GM23338 (cell line): ENCODE measurements around the gene DRP2. TPM values are rescaled to one million over a fixed set of nuclear protein-coding genes. Genes with fewer than 3 reads are reported as not detected.

Experiments
- ATAC-seq: fragments of 200-7000 bp; cut with Tn5 transposase; 3 replicates; pipeline ENCODE4 v1.9.1; 2020
- DNase-seq: peaks from one replicate; pipeline ENCODE4 v3.0.0-alpha.2; 2015; ENCODE audit warnings: low spot score
- H2AFZ ChIP-seq: fragments of 200-600 bp; sonication (generic); 2 replicates; pipeline ENCODE4 v1.8.0; 2016; ENCODE audit warnings: antibody characterized with exemption, mild to moderate bottlenecking, moderate library complexity
- H3F3A ChIP-seq: fragments of 200-600 bp; sonication (generic); replicated peaks from 2 replicates; pipeline ENCODE4 v1.8.0; 2017; ENCODE audit warnings: antibody characterized with exemption, mixed run types, low read depth
- H3K27ac ChIP-seq: fragments of 200-600 bp; sonication (generic); 2 replicates; pipeline ENCODE4 v1.6.1; 2016; ENCODE audit warnings: low read depth
- H3K27me3 ChIP-seq: fragments of 200-600 bp; sonication (generic); 2 replicates; pipeline ENCODE4 v1.8.0; 2016; ENCODE audit warnings: mild to moderate bottlenecking, mixed run types, moderate library complexity; ENCODE audit not compliant: insufficient read depth
- H3K36me3 ChIP-seq: fragments of 200-600 bp; sonication (generic); 2 replicates; pipeline ENCODE4 v1.8.0; 2016; ENCODE audit warnings: mild to moderate bottlenecking; ENCODE audit not compliant: insufficient read depth
- H3K4me1 ChIP-seq: fragments of 200-600 bp; sonication (generic); 2 replicates; pipeline ENCODE4 v1.8.0; 2016; ENCODE audit warnings: mild to moderate bottlenecking, moderate library complexity; ENCODE audit not compliant: insufficient read depth
- H3K4me2 ChIP-seq: fragments of 200-600 bp; sonication (generic); 2 replicates; pipeline ENCODE4 v1.7.1; 2017; ENCODE audit warnings: mixed run types
- H3K4me3 ChIP-seq: fragments of 200-600 bp; sonication (generic); 2 replicates; pipeline ENCODE4 v1.6.1; 2016; ENCODE audit warnings: mixed run types
- H3K79me2 ChIP-seq: fragments of 200-600 bp; sonication (generic); replicated peaks from 2 replicates; pipeline ENCODE4 v1.8.0; 2017; ENCODE audit warnings: mild to moderate bottlenecking; ENCODE audit not compliant: insufficient read depth
- H3K9me2 ChIP-seq: fragments of 200-600 bp; sonication (generic); 2 replicates; pipeline ENCODE4 v1.8.0; 2017; ENCODE audit not compliant: insufficient read depth
- H4K20me1 ChIP-seq: fragments of 200-600 bp; sonication (generic); replicated peaks from 2 replicates; pipeline ENCODE4 v1.8.0; 2017; ENCODE audit warnings: mild to moderate bottlenecking; ENCODE audit not compliant: insufficient read depth
- H3K27ac Mint-ChIP-seq: 2 replicates; pipeline ENCODE4 v1.8.0; 2020; ENCODE audit warnings: inconsistent platforms, mild to moderate bottlenecking, moderate library complexity, mixed read lengths
- H3K27me3 Mint-ChIP-seq: 3 replicates; pipeline ENCODE4 v1.8.0; 2022; ENCODE audit warnings: low read depth, mild to moderate bottlenecking, moderate library complexity, mixed read lengths, inconsistent platforms; ENCODE audit not compliant: insufficient read depth, poor library complexity
- H3K36me3 Mint-ChIP-seq: 3 replicates; pipeline ENCODE4 v1.8.0; 2021; ENCODE audit warnings: low read depth, mild to moderate bottlenecking, inconsistent platforms, moderate library complexity, mixed read lengths
- H3K4me1 Mint-ChIP-seq: 3 replicates; pipeline ENCODE4 v1.8.0; 2020; ENCODE audit warnings: mild to moderate bottlenecking, inconsistent platforms, mixed read lengths
- H3K4me3 Mint-ChIP-seq: 3 replicates; pipeline ENCODE4 v1.8.0; 2021; ENCODE audit warnings: moderate library complexity, mild to moderate bottlenecking, inconsistent platforms, mixed read lengths
- H3K9me3 Mint-ChIP-seq: 3 replicates; pipeline ENCODE4 v1.8.0; 2020; ENCODE audit warnings: moderate library complexity, mild to moderate bottlenecking, inconsistent platforms, mixed read lengths
- CREB1 ChIP-seq: fragments of 250-450 bp; sonication (Bioruptor Pico); IDR thresholded peaks from 2 replicates; pipeline ENCODE4 v1.5.0; 2020; ENCODE audit warnings: low read depth, mild to moderate bottlenecking, moderate library complexity
- CTCF ChIP-seq, 2 experiments: fragments of 200-600 bp in 1 of 2; sonication (generic) in 1 of 2; conservative IDR thresholded peaks; 2 replicates each; pipeline versions ENCODE4 v1.5.1 to v1.6.1; 2016 to 2017; ENCODE audit warnings: antibody characterized with exemption in 2 of 2, low read depth in 2 of 2, mild to moderate bottlenecking in 2 of 2, moderate library complexity in 1 of 2
- ETS1 ChIP-seq: IDR thresholded peaks from 2 replicates; pipeline ENCODE4 v1.6.1; 2016; ENCODE audit warnings: antibody characterized with exemption
- EZH2 ChIP-seq: fragments of 200-600 bp; sonication (generic); IDR thresholded peaks from one replicate; pipeline ENCODE4 v1.8.0; 2017; ENCODE audit warnings: antibody characterized with exemption, mild to moderate bottlenecking, low read depth; ENCODE audit not compliant: unreplicated experiment
- EZH2phosphoT487 ChIP-seq: fragments of 200-600 bp; sonication (generic); IDR thresholded peaks from one replicate; pipeline ENCODE4 v1.8.1; 2018; ENCODE audit warnings: antibody characterized with exemption; ENCODE audit not compliant: unreplicated experiment
- REST ChIP-seq: IDR thresholded peaks from one replicate; pipeline ENCODE4 v1.6.1; 2018; ENCODE audit warnings: antibody characterized with exemption; ENCODE audit not compliant: unreplicated experiment
- STAT1 ChIP-seq: IDR thresholded peaks from one replicate; pipeline ENCODE4 v1.6.1; 2016; ENCODE audit warnings: antibody characterized with exemption; ENCODE audit not compliant: unreplicated experiment
- ZNF114 ChIP-seq: fragments of 250-450 bp; sonication (Bioruptor Pico); IDR thresholded peaks from 2 replicates; pipeline ENCODE4 v1.5.0; 2020; ENCODE audit warnings: mild to moderate bottlenecking, moderate library complexity
- ZNF331 ChIP-seq: fragments of 250-450 bp; sonication (Bioruptor Pico); IDR thresholded peaks from 2 replicates; pipeline ENCODE4 v1.5.0; 2020; ENCODE audit warnings: low read depth, mild to moderate bottlenecking, moderate library complexity
- polyA plus RNA-seq: library from polyadenylated mRNA; unstranded; fragments of >200 nt; fragmentation: Nextera tagmentation; extraction: Ambion mirVana; gene quantifications from 2 replicates; pipeline ENCODE4 v1.2.1, GENCODE V29; 2016
- total RNA-seq: library from RNA; depleted of rRNA; stranded (reverse); fragments of >200 nt; shearing (Covaris generic); gene quantifications from 2 replicates; pipeline ENCODE4 v1.2.3, GENCODE V29; 2014

The DRP2 gene
- total and polyA plus RNA-seq, 2 experiments from 2014 or later = 0.24 TPM; not detected in 1

- TF ChIP-seq CTCF (conservative IDR thresholded peaks at IDR 0.05; ENCODE audit: low read depth in 2 of 2) (no peak), REST (no peak), STAT1 (no peak), EZH2phosphoT487 (no peak), ZNF114 (CRISPR knock-in tag) (no peak), ZNF331 (CRISPR knock-in tag) (no peak), ETS1 (no peak), CREB1 (CRISPR knock-in tag) (no peak), EZH2 (no peak)
Measured at GRCh38 chrX:101262590-101262989, 43.0 kb downstream of the DRP2 start (continued).

DNA sequence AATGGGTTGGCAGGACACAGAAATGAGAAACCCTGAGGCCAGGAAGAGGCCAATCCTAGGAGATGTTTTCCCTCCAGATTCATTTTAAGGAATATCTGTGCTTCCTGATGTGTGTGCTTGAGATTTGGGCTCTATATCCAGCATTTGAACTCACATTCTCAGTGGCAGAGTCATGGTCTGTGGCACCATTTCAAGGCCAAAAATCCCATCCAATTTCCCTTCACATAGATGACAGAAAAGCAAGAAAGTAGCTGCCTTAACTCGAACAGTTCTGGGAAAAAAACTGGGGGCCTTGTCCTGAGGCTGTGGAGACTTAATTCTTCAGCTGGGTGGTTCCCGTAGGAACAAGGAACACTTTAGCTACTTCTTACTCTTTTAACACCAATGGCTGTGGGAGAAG, 44.2 kb downstream of the DRP2 start:
- Histone ChIP-seq H4K20me1 (no peaks in the 10 kb centered on the region), H3K4me1 (no peaks in the 10 kb centered on the region), H3K79me2 (no peaks in the 10 kb centered on the region), H3K36me3 (no peaks in the 10 kb centered on the region), H3F3A (no peaks in the 10 kb centered on the region), H3K27ac (no peak overlapping the region), H2AFZ (no peak overlapping the region), H3K9me2 (no peaks in the 10 kb centered on the region), H3K4me2 (no peak overlapping the region), H3K4me3 (no peak overlapping the region), H3K27me3 (no peaks in the 10 kb centered on the region)
- no peak for ATAC-seq
- Mint-ChIP-seq H3K4me1 (no peaks in the 10 kb centered on the region; the same call in 2 of the 3 replicates), H3K4me3 (no peak overlapping the region), H3K27me3 (peaks cover 3% of the 10 kb centered on the region), H3K9me3 (no peaks in the 10 kb centered on the region), H3K27ac (no peak overlapping the region), H3K36me3 (no peaks in the 10 kb centered on the region)
- no peak for TF ChIP-seq EZH2
- DNase-seq = no peak
